Breast epithelium (tissue), 4 donors: ENCODE data around the gene KDM4C. TPM values are rescaled to one million over a fixed set of nuclear protein-coding genes. Genes with fewer than 3 reads are reported as not detected.

Experiments
- DNase-seq, 2 donors: peaks; one replicate each; pipeline ENCODE4 v3.0.0-alpha.2; 2019; ENCODE audit warnings: low spot score in 2 of 2
- H3K27ac ChIP-seq, 2 donors: fragments of 200-600 bp; sonication (generic) in 1 of 2; one replicate each; pipeline ENCODE4 v1.5.1; 2016 to 2019; ENCODE audit warnings: mild to moderate bottlenecking in 1 of 2
- H3K27me3 ChIP-seq, 2 donors: fragments of 200-600 bp; sonication (generic) in 1 of 2; one replicate each; pipeline versions ENCODE4 v1.5.1 to v1.6.0; 2017 to 2019; ENCODE audit warnings: control low read depth in 1 of 2, mild to moderate bottlenecking in 1 of 2
- H3K36me3 ChIP-seq: fragments of 200-600 bp; one replicate; pipeline ENCODE4 v1.5.1; 2019
- H3K4me1 ChIP-seq, 2 donors: fragments of 200-600 bp; sonication (generic); one replicate each; pipeline ENCODE4 v1.5.1; 2016 to 2019; ENCODE audit warnings: control low read depth in 1 of 2
- H3K4me3 ChIP-seq, 3 donors: fragments of 200-600 bp; sonication (generic); 1 replicate in 2 of 3; 2 replicates in 1 of 3; pipeline ENCODE4 v1.5.1; 2016 to 2019; ENCODE audit warnings: mild to moderate bottlenecking in 3 of 3, moderate library complexity in 2 of 3
- H3K9me3 ChIP-seq, 2 donors: fragments of 200-600 bp; sonication (generic) in 1 of 2; one replicate each; pipeline ENCODE4 v1.5.1; 2016 to 2019; ENCODE audit warnings: control low read depth in 1 of 2
- POLR2A ChIP-seq: fragments of 450-650 bp; IDR thresholded peaks from one replicate; pipeline ENCODE4 v1.6.1; 2016; ENCODE audit warnings: antibody characterized with exemption, mild to moderate bottlenecking, moderate library complexity
- POLR2AphosphoS5 ChIP-seq, 3 donors: sonication (generic); formaldehyde crosslinking; IDR thresholded peaks; one replicate each; pipeline ENCODE4 v1.6.1; 2017; ENCODE audit warnings: antibody characterized with exemption in 3 of 3
- intact Hi-C: fragments of 100-400 bp; cut with DNase I; formaldehyde crosslinking; loops from one replicate; pipeline ENCODE4 v1.15.1; 2023; ENCODE audit warnings: low total_unique reads
- total RNA-seq, 3 donors: library from RNA; depleted of rRNA; stranded (reverse); fragments of >200 nt; gene quantifications; one replicate each; pipeline ENCODE4 v1.1.0, GENCODE V29; 2016
- TF ChIP-seq, protein P1 (sequence below), 3 donors: fragments of 450-650 bp; IDR thresholded peaks; one replicate each; pipeline ENCODE4 v1.5.1; 2016 to 2017; ENCODE audit warnings: antibody characterized with exemption in 3 of 3, mild to moderate bottlenecking in 3 of 3, moderate library complexity in 3 of 3

KDM4C gene
- total RNA-seq, 3 donors from 2014 or later = 37.8 to 80.9 (median 60.0) TPM

DNA sequence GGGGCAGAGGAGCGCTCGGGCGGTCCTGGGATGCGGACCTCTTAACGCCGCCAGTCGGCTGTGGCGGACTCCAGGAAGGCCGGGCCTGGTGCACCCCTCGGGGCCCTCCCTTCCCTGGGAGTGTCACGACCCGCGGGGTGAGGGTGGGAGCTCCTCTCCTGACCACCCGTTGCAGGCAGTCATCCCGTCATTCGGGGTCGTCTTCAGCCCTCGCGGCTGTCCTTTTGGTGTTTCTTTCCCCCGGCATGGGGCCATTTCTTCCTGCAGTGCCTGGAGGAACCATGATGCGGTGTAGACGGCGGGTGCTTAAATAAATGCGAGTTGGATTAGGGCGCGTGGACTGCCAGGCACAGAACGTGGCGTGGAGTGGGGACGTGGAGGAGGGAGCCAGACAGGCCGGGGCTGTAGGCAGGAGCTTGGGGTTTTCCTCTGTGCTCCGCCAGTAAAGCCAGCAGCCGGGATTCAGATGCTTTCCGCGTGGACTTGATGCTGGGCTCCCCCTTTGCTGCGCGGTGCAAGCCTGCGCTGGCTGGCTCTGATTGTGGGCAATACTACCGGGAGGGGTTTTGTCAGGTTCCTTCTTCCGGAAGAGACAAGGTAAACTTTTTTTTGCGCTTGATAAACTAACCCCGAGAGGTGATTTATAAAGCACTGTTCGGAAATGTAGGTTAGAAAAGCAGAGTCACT is 868 bp downstream of the KDM4C start:
- Histone ChIP-seq H3K4me1 (no peaks in the 10 kb centered on the region), H3K36me3 (no peaks in the 10 kb centered on the region), H3K27ac (peak overlapping the region; percentile 98 to 99), H3K4me3 (peak overlapping the region; percentile 79 to 99 (median 94)), H3K27me3 (no peaks in the 10 kb centered on the region), H3K9me3 (no peaks in the 10 kb centered on the region)
- DNase-seq = peak; percentile 33 to 58
- TF ChIP-seq POLR2A (no peak), POLR2AphosphoS5 (IDR thresholded peaks at IDR 0.05) (no peak)
- TF ChIP-seq, protein P1, sequence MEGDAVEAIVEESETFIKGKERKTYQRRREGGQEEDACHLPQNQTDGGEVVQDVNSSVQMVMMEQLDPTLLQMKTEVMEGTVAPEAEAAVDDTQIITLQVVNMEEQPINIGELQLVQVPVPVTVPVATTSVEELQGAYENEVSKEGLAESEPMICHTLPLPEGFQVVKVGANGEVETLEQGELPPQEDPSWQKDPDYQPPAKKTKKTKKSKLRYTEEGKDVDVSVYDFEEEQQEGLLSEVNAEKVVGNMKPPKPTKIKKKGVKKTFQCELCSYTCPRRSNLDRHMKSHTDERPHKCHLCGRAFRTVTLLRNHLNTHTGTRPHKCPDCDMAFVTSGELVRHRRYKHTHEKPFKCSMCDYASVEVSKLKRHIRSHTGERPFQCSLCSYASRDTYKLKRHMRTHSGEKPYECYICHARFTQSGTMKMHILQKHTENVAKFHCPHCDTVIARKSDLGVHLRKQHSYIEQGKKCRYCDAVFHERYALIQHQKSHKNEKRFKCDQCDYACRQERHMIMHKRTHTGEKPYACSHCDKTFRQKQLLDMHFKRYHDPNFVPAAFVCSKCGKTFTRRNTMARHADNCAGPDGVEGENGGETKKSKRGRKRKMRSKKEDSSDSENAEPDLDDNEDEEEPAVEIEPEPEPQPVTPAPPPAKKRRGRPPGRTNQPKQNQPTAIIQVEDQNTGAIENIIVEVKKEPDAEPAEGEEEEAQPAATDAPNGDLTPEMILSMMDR (IDR thresholded peaks at IDR 0.05) = peak in 1 of 3 donors; percentile 17
- intact Hi-C loops = no loop called here

DNA sequence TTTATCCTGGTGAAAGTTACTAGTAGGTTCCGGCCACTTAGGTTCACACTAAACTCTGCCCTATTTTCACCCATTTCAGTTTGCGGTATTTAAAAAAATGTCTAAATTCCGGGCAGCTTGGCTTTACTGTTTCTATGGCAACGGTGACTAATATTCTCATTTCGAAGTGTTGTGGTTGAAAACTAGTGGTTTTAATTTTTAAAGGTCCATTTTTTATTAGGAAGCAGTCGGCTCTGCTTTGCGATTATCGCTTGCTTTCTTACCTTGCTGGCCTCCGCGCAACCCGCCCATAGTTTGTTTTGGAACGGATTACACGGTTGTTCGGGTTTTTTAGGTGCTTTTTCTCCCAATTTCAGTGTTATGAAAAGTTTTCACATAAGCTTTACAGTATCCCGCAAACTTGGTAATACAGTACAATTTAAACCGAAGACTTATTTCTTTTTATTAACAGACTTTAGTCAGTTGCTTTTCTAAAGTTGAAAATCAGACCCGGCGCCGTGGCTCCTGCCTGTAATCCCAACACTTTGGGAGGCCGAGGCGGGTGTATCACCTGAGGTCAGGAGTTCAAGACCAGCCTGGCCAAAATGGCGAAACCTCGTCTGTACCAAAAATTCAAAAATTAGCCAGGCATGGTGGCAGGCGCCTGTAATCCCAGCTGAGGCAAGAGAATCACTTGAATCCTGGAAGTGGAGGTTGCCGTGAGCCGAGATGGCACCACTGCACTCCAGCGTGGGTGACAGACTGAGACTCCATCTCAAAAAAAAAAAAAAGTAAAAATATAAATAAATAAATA is 1.6 kb downstream of the KDM4C start:
- intact Hi-C loops = no loop called here
- Histone ChIP-seq H3K27ac (peak overlapping the region; percentile 98 to 99), H3K27me3 (no peaks in the 10 kb centered on the region), H3K36me3 (no peaks in the 10 kb centered on the region), H3K4me3 (peak overlapping the region; percentile 79 to 99 (median 94)), H3K9me3 (no peaks in the 10 kb centered on the region), H3K4me1 (no peaks in the 10 kb centered on the region)
- TF ChIP-seq, protein P1 (IDR thresholded peaks at IDR 0.05) = no peak
- TF ChIP-seq POLR2AphosphoS5 (IDR thresholded peaks at IDR 0.05) = no peak
- no peak for TF ChIP-seq POLR2A
- DNase-seq = no peak

DNA sequence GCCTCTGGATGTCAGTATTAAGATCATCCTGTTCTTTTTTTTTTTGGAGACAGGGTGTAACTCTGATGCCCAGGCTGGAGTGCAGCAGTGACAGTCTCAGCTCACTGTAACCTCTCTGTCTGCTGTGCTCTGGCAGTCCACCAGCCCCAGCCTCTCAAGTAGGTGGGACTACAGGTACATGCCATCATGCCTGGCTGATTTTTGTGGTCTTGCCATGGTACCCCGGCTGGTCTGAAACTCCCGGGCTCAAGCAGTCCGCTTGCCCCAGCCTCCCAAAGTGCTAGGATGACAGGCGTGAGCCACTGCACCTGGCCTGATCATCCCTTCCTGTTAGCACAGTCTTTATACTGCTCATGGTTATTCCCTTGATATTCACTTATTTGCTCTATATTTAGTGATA is 3.5 kb downstream of the KDM4C start:
- H3K4me3 ChIP-seq = no peak overlapping the region
- H3K4me1 ChIP-seq = no peaks in the 10 kb centered on the region
- H3K9me3 ChIP-seq = no peaks in the 10 kb centered on the region
- TF ChIP-seq POLR2AphosphoS5 (IDR thresholded peaks at IDR 0.05) (no peak), POLR2A (no peak)
- TF ChIP-seq, protein P1 (IDR thresholded peaks at IDR 0.05) = no peak
- H3K27ac ChIP-seq = no peak overlapping the region
- intact Hi-C loops = no loop called here
- no peak for DNase-seq
- no peaks in the 10 kb centered on the region for H3K36me3 ChIP-seq
- H3K27me3 ChIP-seq = no peaks in the 10 kb centered on the region

GRCh38 chr9:6763244-6763643 is 5.5 kb downstream of the KDM4C start:
- Histone ChIP-seq H3K36me3 (no peaks in the 10 kb centered on the region), H3K27me3 (no peaks in the 10 kb centered on the region), H3K27ac (no peak overlapping the region), H3K9me3 (no peaks in the 10 kb centered on the region), H3K4me1 (no peaks in the 10 kb centered on the region), H3K4me3 (no peak overlapping the region)
- intact Hi-C loops = no loop called here
- TF ChIP-seq POLR2AphosphoS5 (IDR thresholded peaks at IDR 0.05) (no peak), POLR2A (no peak)
- TF ChIP-seq, protein P1 (IDR thresholded peaks at IDR 0.05) = no peak
- no peak for DNase-seq

DNA sequence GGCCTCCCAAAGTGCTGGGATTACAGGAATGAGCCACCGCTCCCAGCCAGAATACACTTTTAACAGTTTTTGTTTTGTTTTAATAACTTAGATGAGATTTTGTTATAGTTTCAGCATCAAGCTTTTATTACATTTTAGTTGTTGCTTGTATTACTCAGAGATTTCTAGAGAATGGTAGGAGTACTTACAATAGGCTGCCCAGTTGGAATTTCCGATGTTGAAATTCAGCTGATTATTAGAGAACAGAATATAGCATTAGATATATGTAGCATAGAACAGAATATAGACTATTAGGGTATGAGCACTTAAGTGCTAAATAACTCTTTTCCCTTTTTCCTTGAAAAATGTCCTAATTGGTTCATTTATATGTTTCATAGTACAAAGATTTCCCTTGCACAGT is 6.2 kb downstream of the KDM4C start:
- DNase-seq = no peak
- Histone ChIP-seq H3K27ac (no peak overlapping the region), H3K9me3 (no peaks in the 10 kb centered on the region), H3K4me1 (no peaks in the 10 kb centered on the region), H3K27me3 (no peaks in the 10 kb centered on the region), H3K4me3 (no peak overlapping the region), H3K36me3 (no peaks in the 10 kb centered on the region)
- intact Hi-C loops = no loop called here
- TF ChIP-seq POLR2AphosphoS5 (IDR thresholded peaks at IDR 0.05) (no peak), POLR2A (no peak)
- TF ChIP-seq, protein P1 (IDR thresholded peaks at IDR 0.05) = no peak
